Caco-2 (cell line): Measurements from ENCODE around the gene INPP4A. TPM values are rescaled to one million over a fixed set of nuclear protein-coding genes. Genes with fewer than 3 reads are reported as not detected.

Experiments
- BruUV-seq: library from RNA; stranded (reverse); fragments of 400-500 nt; replicated peaks from 2 replicates; lab custom pipeline; 2021; lab: Mats Ljungman, UMichigan
- CTCF ChIA-PET: fragments of 300-600 bp; sonication (Branson Sonifier 250); formaldehyde crosslinking; loops from one replicate; lab custom pipeline; 2022; ENCODE audit warnings: antibody characterized with exemption; lab: Charles Lee
- POLR2A ChIA-PET: fragments of 300-600 bp; sonication (Branson Sonifier 250); formaldehyde crosslinking; loops from one replicate; lab custom pipeline; 2022; ENCODE audit warnings: antibody characterized with exemption; lab: Charles Lee
- DNase-seq, 2 experiments: peaks; one replicate each; pipeline versions ENCODE4 v3.0.0 to v3.0.0-alpha.2; 2020 to 2022
- H3K27me3 ChIP-seq: replicated peaks from 2 replicates; pipeline ENCODE4 v1.6.0; 2011; ENCODE audit warnings: low read length; ENCODE audit not compliant: control insufficient read depth, insufficient read depth
- H3K36me3 ChIP-seq: 2 replicates; pipeline ENCODE4 v1.5.1; 2011; ENCODE audit warnings: low read length; ENCODE audit not compliant: control insufficient read depth, insufficient read depth
- H3K4me1 ChIP-seq: fragments of 250-450 bp; sonication (Bioruptor Pico); 2 replicates; pipeline ENCODE4 v1.5.1; 2020; ENCODE audit warnings: mild to moderate bottlenecking
- H3K4me3 ChIP-seq: 2 replicates; pipeline ENCODE4 v1.5.1; 2011; ENCODE audit warnings: low read depth, mild to moderate bottlenecking, control low read depth, low read length
- H3K9me3 ChIP-seq: fragments of 250-450 bp; sonication (Bioruptor Pico); 2 replicates; pipeline ENCODE4 v1.5.1; 2020; ENCODE audit warnings: mild to moderate bottlenecking, moderate library complexity
- H3K27ac Mint-ChIP-seq: one replicate; pipeline ENCODE4 v1.8.0; 2022; ENCODE audit warnings: mixed read lengths; ENCODE audit not compliant: unreplicated experiment
- H3K27me3 Mint-ChIP-seq: one replicate; pipeline ENCODE4 v1.8.0; 2022; ENCODE audit warnings: mixed read lengths; ENCODE audit not compliant: insufficient read depth, unreplicated experiment
- H3K36me3 Mint-ChIP-seq: one replicate; pipeline ENCODE4 v1.8.0; 2022; ENCODE audit warnings: mild to moderate bottlenecking, mixed read lengths; ENCODE audit not compliant: insufficient read depth, unreplicated experiment
- H3K4me1 Mint-ChIP-seq: one replicate; pipeline ENCODE4 v1.8.0; 2022; ENCODE audit warnings: low read depth, mixed read lengths; ENCODE audit not compliant: unreplicated experiment
- H3K4me3 Mint-ChIP-seq: one replicate; pipeline ENCODE4 v1.8.0; 2022; ENCODE audit warnings: mild to moderate bottlenecking, moderate library complexity, mixed read lengths; ENCODE audit not compliant: unreplicated experiment
- H3K9me3 Mint-ChIP-seq: one replicate; pipeline ENCODE4 v1.8.0; 2022; ENCODE audit warnings: mixed read lengths; ENCODE audit not compliant: unreplicated experiment
- intact Hi-C: fragments of 100-400 bp; cut with micrococcal nuclease; formaldehyde crosslinking; loops from one replicate; pipeline ENCODE4 v1.10.0; 2022; ENCODE audit not compliant: unreplicated experiment
- total RNA-seq: library from RNA; stranded (reverse); gene quantifications from 2 replicates; pipeline ENCODE4 v1.2.3, GENCODE V29; 2022
- TF ChIP-seq, protein P1 (sequence below), 2 experiments: fragments of 200-600 bp in 1 of 2; IDR thresholded peaks; 1 replicate in 1 of 2; 2 replicates in 1 of 2; pipeline versions ENCODE4 v1.5.1 to v1.8.0; 2011 to 2022; ENCODE audit warnings: antibody characterized with exemption in 1 of 2, control low read depth in 1 of 2, inconsistent platforms in 1 of 2, low read depth in 1 of 2, low read length in 1 of 2, mild to moderate bottlenecking in 1 of 2, moderate library complexity in 1 of 2; ENCODE audit not compliant: insufficient read depth in 1 of 2, severe bottlenecking in 1 of 2, unreplicated experiment in 1 of 2

Gene INPP4A
- total RNA-seq, 1 experiment from 2014 or later = 26.3 TPM

DNA sequence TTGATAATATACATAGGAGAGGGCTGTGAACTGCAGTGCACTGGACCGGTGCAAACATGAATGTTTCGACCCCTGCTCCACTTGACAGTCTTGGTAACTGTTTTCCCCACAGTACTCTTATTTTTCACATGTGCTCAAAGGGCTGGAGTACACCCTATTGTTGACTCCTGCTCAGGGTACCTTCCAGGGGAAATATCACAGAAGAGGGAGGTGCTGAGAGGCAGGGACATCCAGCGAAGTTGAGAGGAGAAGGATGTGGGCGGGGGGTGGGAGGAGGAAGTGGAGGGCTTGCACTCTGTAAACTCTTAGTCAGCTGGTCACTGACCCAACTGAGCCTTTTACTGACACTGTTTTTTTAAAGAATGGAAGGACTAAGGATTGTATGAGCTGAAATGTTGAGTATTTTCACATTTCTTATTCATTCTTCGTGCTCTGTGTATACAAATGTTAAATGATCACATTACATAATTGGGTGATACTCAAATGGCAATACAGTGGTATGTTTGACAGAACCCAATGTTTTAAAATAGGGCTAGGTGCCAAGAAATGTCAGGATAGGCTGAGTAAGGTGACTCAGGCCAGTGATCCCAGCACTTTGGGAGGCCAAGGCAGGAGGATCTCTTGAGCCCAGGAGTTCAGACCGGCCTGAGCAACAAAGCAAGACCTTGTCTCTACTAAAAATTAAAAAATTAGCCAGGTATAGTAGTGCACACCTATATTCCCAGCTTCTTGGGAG, 10.0 kb downstream of the INPP4A start:
- H3K4me1 Mint-ChIP-seq = peaks cover 13% of the 10 kb centered on the region

GRCh38 chr2:98455494-98455976, 10.9 kb downstream of the INPP4A start:
- Mint-ChIP-seq H3K27me3 (no peaks in the 10 kb centered on the region), H3K36me3 (no peaks in the 10 kb centered on the region), H3K9me3 (no peaks in the 10 kb centered on the region), H3K4me1 (peaks cover 13% of the 10 kb centered on the region), H3K4me3 (no peak overlapping the region), H3K27ac (no peak overlapping the region)
- no peak for DNase-seq
- H3K27me3 ChIP-seq = no peaks in the 10 kb centered on the region
- POLR2A ChIA-PET = no interaction called here
- no peaks in the 10 kb centered on the region for H3K9me3 ChIP-seq
- CTCF ChIA-PET = no interaction called here
- no peaks in the 10 kb centered on the region for H3K4me1 ChIP-seq
- BruUV-seq = no TSS peak
- TF ChIP-seq, protein P1, sequence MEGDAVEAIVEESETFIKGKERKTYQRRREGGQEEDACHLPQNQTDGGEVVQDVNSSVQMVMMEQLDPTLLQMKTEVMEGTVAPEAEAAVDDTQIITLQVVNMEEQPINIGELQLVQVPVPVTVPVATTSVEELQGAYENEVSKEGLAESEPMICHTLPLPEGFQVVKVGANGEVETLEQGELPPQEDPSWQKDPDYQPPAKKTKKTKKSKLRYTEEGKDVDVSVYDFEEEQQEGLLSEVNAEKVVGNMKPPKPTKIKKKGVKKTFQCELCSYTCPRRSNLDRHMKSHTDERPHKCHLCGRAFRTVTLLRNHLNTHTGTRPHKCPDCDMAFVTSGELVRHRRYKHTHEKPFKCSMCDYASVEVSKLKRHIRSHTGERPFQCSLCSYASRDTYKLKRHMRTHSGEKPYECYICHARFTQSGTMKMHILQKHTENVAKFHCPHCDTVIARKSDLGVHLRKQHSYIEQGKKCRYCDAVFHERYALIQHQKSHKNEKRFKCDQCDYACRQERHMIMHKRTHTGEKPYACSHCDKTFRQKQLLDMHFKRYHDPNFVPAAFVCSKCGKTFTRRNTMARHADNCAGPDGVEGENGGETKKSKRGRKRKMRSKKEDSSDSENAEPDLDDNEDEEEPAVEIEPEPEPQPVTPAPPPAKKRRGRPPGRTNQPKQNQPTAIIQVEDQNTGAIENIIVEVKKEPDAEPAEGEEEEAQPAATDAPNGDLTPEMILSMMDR (IDR thresholded peaks at IDR 0.05; ENCODE audit: insufficient read depth in 1 of 2, low read depth in 1 of 2, low read length in 1 of 2, severe bottlenecking in 1 of 2, unreplicated experiment in 1 of 2) = no peak
- intact Hi-C loops = no loop called here
- no peak overlapping the region for H3K4me3 ChIP-seq
- H3K36me3 ChIP-seq = no peaks in the 10 kb centered on the region

More for the DNA sequence above, 10.0 kb downstream of the INPP4A start:
- Mint-ChIP-seq H3K27me3 (no peaks in the 10 kb centered on the region), H3K36me3 (no peaks in the 10 kb centered on the region), H3K4me3 (no peak overlapping the region), H3K9me3 (no peaks in the 10 kb centered on the region), H3K27ac (no peak overlapping the region)
- no TSS peak for BruUV-seq
- Histone ChIP-seq H3K27me3 (no peaks in the 10 kb centered on the region), H3K9me3 (no peaks in the 10 kb centered on the region), H3K36me3 (no peaks in the 10 kb centered on the region), H3K4me3 (no peak overlapping the region), H3K4me1 (no peaks in the 10 kb centered on the region)
- ChIA-PET POLR2A (no interaction called here), CTCF (no interaction called here)
- TF ChIP-seq, protein P1 (IDR thresholded peaks at IDR 0.05; ENCODE audit: insufficient read depth in 1 of 2, low read depth in 1 of 2, low read length in 1 of 2, severe bottlenecking in 1 of 2, unreplicated experiment in 1 of 2) = no peak
- DNase-seq = no peak
- intact Hi-C loops = no loop called here

DNA sequence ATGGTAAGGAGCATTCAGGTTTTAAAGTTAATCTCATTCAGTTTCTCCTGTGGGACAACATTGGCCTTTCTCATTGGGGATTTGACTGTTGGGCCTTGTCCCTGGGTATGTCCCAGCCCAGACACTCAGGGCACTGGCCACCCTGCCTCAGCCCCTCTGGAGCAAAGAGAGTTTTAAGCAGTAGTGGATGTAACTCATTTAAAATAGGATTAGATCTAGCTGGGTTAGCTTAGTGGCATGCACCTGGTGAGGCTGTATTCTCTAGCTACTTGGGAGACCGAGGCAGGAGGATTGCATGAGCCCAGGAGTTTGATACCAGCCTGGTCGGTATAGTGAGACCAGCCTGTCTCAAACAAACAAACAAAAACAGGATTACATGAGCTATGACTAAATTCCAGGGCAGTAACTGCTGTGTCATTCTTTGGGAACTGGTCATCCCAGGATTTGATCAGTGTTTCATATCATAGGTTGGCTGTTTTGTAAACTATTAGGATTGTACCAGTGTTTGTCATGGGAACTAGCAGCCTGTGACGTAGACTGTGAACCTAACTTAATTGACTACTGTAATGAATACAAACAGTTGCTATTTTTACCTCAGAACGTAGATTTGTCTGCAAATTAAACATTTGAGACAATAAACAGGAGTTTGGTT, 12.5 kb downstream of the INPP4A start:
- Mint-ChIP-seq H3K4me3 (no peak overlapping the region), H3K27ac (no peak overlapping the region)

More for the DNA sequence above, 12.5 kb downstream of the INPP4A start:
- Mint-ChIP-seq H3K27me3 (no peaks in the 10 kb centered on the region), H3K4me1 (peaks cover 13% of the 10 kb centered on the region), H3K36me3 (no peaks in the 10 kb centered on the region), H3K9me3 (no peaks in the 10 kb centered on the region)
- no peaks in the 10 kb centered on the region for H3K36me3 ChIP-seq
- intact Hi-C loops = no loop called here
- H3K9me3 ChIP-seq = no peaks in the 10 kb centered on the region
- TF ChIP-seq, protein P1 (IDR thresholded peaks at IDR 0.05; ENCODE audit: insufficient read depth in 1 of 2, low read depth in 1 of 2, low read length in 1 of 2, severe bottlenecking in 1 of 2, unreplicated experiment in 1 of 2) = no peak
- no TSS peak for BruUV-seq
- no peak overlapping the region for H3K4me3 ChIP-seq
- CTCF ChIA-PET = no interaction called here
- no peaks in the 10 kb centered on the region for H3K4me1 ChIP-seq
- no peak for DNase-seq
- POLR2A ChIA-PET = interaction anchor here (0.6 kb wide), 2 partner anchors 13 to 424 kb away, joined by 3 to 12 read pairs; partner anchors contain the start of gene INPP4A
- H3K27me3 ChIP-seq = no peaks in the 10 kb centered on the region
